T-helper 2 cell treated with Interferon-gamma antibody and Interleukin-4, amounts not matched to agents 100 ng/mL and 5 ng/mL, for 36 hours (primary cell): ENCODE data around the gene DUS1L. TPM values are rescaled to one million over a fixed set of nuclear protein-coding genes. Genes with fewer than 3 reads are reported as not detected.

ENCODE experiments used
- total RNA-seq: library from RNA; stranded (reverse); gene quantifications from 2 replicates; pipeline ENCODE4 v1.2.3, GENCODE V29; 2022

Gene DUS1L
- total RNA-seq, 1 donor from 2014 or later: 129 TPM

Other genes with a start within 250 kb of the DUS1L start
- gene MCRIP1, start 232.5 kb downstream of the DUS1L start, total RNA-seq: 36.5 and 37.3 TPM in 2 replicates
- gene PPP1R27, start 230.8 kb downstream of the DUS1L start, total RNA-seq: not detected in 2 replicates
- 589 and 618 TPM in 2 replicates for gene P4HB, start 205.3 kb downstream of the DUS1L start, total RNA-seq
- 703 and 716 TPM in 2 replicates for gene ARHGDIA, start 194.5 kb downstream of the DUS1L start, total RNA-seq
- 218 and 230 TPM in 2 replicates for gene ALYREF, start 174.2 kb downstream of the DUS1L start, total RNA-seq
- 91.4 and 104 TPM in 2 replicates for gene ANAPC11, start 174.1 kb downstream of the DUS1L start, total RNA-seq
- 0.11 and 0.48 TPM in 2 replicates for gene NPB, start 163.6 kb downstream of the DUS1L start, total RNA-seq
- 35.0 and 39.1 TPM in 2 replicates for gene PCYT2, start 154.4 kb downstream of the DUS1L start, total RNA-seq
- 57.2 and 58.6 TPM in 2 replicates for gene SIRT7, start 147.6 kb downstream of the DUS1L start, total RNA-seq
- 23.3 and 23.6 TPM in 2 replicates for gene MAFG, start 138.1 kb downstream of the DUS1L start, total RNA-seq
- gene PYCR1, start 128.5 kb downstream of the DUS1L start, total RNA-seq: 35.6 TPM in 2 replicates
- not detected in 2 replicates for gene MYADML2, start 118.6 kb downstream of the DUS1L start, total RNA-seq
- 0.11 and 0.48 TPM in 2 replicates for gene NOTUM, start 104.6 kb downstream of the DUS1L start, total RNA-seq
- gene ASPSCR1, start 88.2 kb downstream of the DUS1L start, total RNA-seq: 34.4 and 35.5 TPM in 2 replicates
- gene CENPX, start 42.9 kb downstream of the DUS1L start, total RNA-seq: 82.9 and 87.9 TPM in 2 replicates
- 46.0 and 46.6 TPM in 2 replicates for gene LRRC45, start 42.5 kb downstream of the DUS1L start, total RNA-seq
- gene RAC3, start 34.1 kb downstream of the DUS1L start, total RNA-seq: 10.0 and 12.3 TPM in 2 replicates
- gene DCXR, start 28.1 kb downstream of the DUS1L start, total RNA-seq: 118 and 124 TPM in 2 replicates
- gene RFNG, start 14.0 kb downstream of the DUS1L start, total RNA-seq: 20.8 and 20.9 TPM in 2 replicates
- 86.4 and 87.5 TPM in 2 replicates for gene GPS1, start 13.9 kb downstream of the DUS1L start, total RNA-seq
- gene FASN, start 32.4 kb upstream of the DUS1L start, total RNA-seq: 175 and 181 TPM in 2 replicates
- 59.0 and 60.1 TPM in 2 replicates for gene CCDC57, start 147.0 kb upstream of the DUS1L start, total RNA-seq
- gene SLC16A3, start 163.2 kb upstream of the DUS1L start, total RNA-seq: 109 and 115 TPM in 2 replicates
- 127 and 128 TPM in 2 replicates for gene CSNK1D, start 207.9 kb upstream of the DUS1L start, total RNA-seq